ENCODE data around the gene FBXW5.

Gene FBXW5

GRCh38 chr9:136969774-136970173, 25.2 kb upstream of the FBXW5 start:
- TF ChIP-seq, protein P1, sequence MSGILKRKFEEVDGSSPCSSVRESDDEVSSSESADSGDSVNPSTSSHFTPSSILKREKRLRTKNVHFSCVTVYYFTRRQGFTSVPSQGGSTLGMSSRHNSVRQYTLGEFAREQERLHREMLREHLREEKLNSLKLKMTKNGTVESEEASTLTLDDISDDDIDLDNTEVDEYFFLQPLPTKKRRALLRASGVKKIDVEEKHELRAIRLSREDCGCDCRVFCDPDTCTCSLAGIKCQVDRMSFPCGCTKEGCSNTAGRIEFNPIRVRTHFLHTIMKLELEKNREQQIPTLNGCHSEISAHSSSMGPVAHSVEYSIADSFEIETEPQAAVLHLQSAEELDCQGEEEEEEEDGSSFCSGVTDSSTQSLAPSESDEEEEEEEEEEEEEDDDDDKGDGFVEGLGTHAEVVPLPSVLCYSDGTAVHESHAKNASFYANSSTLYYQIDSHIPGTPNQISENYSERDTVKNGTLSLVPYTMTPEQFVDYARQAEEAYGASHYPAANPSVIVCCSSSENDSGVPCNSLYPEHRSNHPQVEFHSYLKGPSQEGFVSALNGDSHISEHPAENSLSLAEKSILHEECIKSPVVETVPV (CRISPR knock-in tag; IDR thresholded peaks at IDR 0.05) = no peak
- TF ChIP-seq RARB (CRISPR knock-in tag; IDR thresholded peaks at IDR 0.05) = no peak
- no peak for TF ChIP-seq PPARA (CRISPR knock-in tag; IDR thresholded peaks at IDR 0.05; ENCODE audit: borderline replicate concordance)
- no peak for TF ChIP-seq BACH2 (CRISPR knock-in tag; IDR thresholded peaks at IDR 0.05; ENCODE audit: borderline replicate concordance)
- TF ChIP-seq ESRRG (CRISPR knock-in tag; IDR thresholded peaks at IDR 0.05) = no peak
- TF ChIP-seq ZNF8 (CRISPR knock-in tag; IDR thresholded peaks at IDR 0.05) = no peak
- TF ChIP-seq PATZ1 (CRISPR knock-in tag; IDR thresholded peaks at IDR 0.05; ENCODE audit: borderline replicate concordance) = no peak
- ATAC-seq = no peak

DNA sequence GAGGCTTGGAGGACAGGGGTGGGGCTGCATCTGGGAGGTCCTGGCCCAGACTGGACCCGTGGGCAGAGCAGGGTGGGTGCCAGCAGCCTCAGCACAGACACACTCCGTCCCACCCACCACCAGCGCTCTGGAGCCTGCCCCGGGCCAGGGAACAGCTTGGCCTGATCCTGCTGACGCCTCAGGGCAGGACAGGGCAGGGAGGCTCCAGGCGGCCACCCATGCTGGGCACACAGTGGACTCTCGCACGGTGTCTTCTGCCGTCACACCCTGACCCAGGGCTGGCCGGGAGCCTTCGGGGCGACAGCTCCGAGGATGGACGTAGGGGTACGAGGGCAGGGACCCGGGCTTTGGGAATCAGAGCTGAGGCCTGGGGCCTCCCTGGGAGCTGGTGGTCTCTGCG, 24.6 kb upstream of the FBXW5 start:
- no peak for ATAC-seq
- TF ChIP-seq ARNTL (CRISPR knock-in tag; IDR thresholded peaks at IDR 0.05; ENCODE audit: borderline replicate concordance, low read depth) (no peak), OSR1 (CRISPR knock-in tag; IDR thresholded peaks at IDR 0.05) (no peak), ZFP3 (CRISPR knock-in tag; IDR thresholded peaks at IDR 0.05) (no peak), ZFP30 (CRISPR knock-in tag; IDR thresholded peaks at IDR 0.05) (no peak), POU6F1 (CRISPR knock-in tag; IDR thresholded peaks at IDR 0.05; ENCODE audit: borderline replicate concordance, low read depth) (no peak), RARB (CRISPR knock-in tag; IDR thresholded peaks at IDR 0.05) (no peak), ESRRG (CRISPR knock-in tag; IDR thresholded peaks at IDR 0.05) (no peak), ZNF8 (CRISPR knock-in tag; IDR thresholded peaks at IDR 0.05) (no peak), CSDC2 (CRISPR knock-in tag; IDR thresholded peaks at IDR 0.05) (no peak), SNAI2 (CRISPR knock-in tag; IDR thresholded peaks at IDR 0.05) (no peak), TCF4 (CRISPR knock-in tag; IDR thresholded peaks at IDR 0.05; ENCODE audit: borderline replicate concordance) (no peak), ISL1 (CRISPR knock-in tag; IDR thresholded peaks at IDR 0.05) (no peak), BACH2 (CRISPR knock-in tag; IDR thresholded peaks at IDR 0.05; ENCODE audit: borderline replicate concordance) (no peak), PPARA (CRISPR knock-in tag; IDR thresholded peaks at IDR 0.05; ENCODE audit: borderline replicate concordance) (no peak), TSHZ2 (CRISPR knock-in tag; IDR thresholded peaks at IDR 0.05) (no peak)
- TF ChIP-seq, protein P2, sequence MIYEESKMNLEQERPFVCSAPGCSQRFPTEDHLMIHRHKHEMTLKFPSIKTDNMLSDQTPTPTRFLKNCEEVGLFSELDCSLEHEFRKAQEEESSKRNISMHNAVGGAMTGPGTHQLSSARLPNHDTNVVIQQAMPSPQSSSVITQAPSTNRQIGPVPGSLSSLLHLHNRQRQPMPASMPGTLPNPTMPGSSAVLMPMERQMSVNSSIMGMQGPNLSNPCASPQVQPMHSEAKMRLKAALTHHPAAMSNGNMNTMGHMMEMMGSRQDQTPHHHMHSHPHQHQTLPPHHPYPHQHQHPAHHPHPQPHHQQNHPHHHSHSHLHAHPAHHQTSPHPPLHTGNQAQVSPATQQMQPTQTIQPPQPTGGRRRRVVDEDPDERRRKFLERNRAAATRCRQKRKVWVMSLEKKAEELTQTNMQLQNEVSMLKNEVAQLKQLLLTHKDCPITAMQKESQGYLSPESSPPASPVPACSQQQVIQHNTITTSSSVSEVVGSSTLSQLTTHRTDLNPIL (CRISPR knock-in tag; IDR thresholded peaks at IDR 0.05; ENCODE audit: low read depth) = no peak

DNA sequence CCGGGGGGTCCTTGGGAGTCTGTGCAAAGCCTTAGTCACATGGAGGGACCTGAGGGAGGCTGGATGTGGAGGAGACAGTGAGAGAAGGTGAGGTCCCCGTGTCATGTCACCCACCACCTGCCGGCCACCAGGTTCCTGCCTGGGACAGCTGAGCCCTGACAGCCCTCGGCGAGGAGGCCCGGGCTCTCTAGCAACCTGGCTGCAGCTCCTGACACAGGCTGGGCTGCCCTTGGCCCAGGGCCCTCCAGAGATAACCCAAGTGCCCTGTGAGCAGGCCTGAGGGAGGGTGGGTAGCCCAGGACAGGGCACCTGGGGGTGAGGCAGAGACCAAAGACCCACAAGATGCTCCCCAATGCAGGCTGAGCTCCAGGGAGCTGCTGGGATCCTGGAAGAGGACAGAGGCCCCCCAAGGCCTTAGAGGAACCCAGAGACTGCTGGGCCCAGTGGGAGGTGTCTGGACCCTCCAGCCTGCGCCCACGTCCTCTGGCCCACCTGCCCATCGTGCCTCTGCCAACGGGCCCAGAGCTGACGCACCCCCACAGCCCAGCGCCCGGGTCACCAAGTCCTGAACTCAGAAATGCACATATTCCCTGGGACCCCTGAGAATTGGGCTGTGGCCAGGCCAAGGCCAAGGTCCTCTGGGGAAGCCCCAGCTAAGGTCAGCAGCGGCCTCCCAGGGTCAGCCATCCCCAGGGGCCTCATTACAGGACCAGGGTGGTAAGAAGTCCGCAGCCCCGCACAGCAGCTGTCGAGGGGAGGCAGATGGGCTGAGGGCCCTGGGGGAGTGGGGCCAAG, 24.0 kb upstream of the FBXW5 start:
- no peak for ATAC-seq
- TF ChIP-seq GLIS3 (CRISPR knock-in tag; IDR thresholded peaks at IDR 0.05) = no peak
- TF ChIP-seq ZNF8 (CRISPR knock-in tag; IDR thresholded peaks at IDR 0.05) = no peak
- TF ChIP-seq SNAI2 (CRISPR knock-in tag; IDR thresholded peaks at IDR 0.05) = no peak
- TF ChIP-seq PATZ1 (CRISPR knock-in tag; IDR thresholded peaks at IDR 0.05; ENCODE audit: borderline replicate concordance) = no peak
- TF ChIP-seq RARB (CRISPR knock-in tag; IDR thresholded peaks at IDR 0.05) = no peak
- TF ChIP-seq BACH2 (CRISPR knock-in tag; IDR thresholded peaks at IDR 0.05; ENCODE audit: borderline replicate concordance) = no peak
- TF ChIP-seq ZNF565 (CRISPR knock-in tag; conservative IDR thresholded peaks at IDR 0.05; ENCODE audit: low read depth) = no peak
- TF ChIP-seq, protein P2 (CRISPR knock-in tag; IDR thresholded peaks at IDR 0.05; ENCODE audit: low read depth) = no peak
- no peak for TF ChIP-seq PPARA (CRISPR knock-in tag; IDR thresholded peaks at IDR 0.05; ENCODE audit: borderline replicate concordance)

All from SK-N-SH treated with all-trans-retinoic acid at 6 μM for 48 hours (cell line).